HG02981 (cell line): ENCODE measurements around the gene GPR75.
"Not testable (repeated sequence)": the region's sequence is repeated elsewhere in the genome, so short reads cannot be mapped to it uniquely, and the experiment has no call there.

ENCODE experiments used
- ATAC-seq: cut with Tn5 transposase; IDR thresholded peaks from one replicate; pipeline ENCODE4 v1.9.1; 2021; ENCODE audit warnings: mild to moderate bottlenecking, moderate library complexity; ENCODE audit not compliant: unreplicated experiment

GPR75 gene

GRCh38 chr2:53854678-53855077 is 5.1 kb downstream of the GPR75 start:
- no peak for ATAC-seq

- ATAC-seq: no peak
Measured at GRCh38 chr2:53852532-53852931, 7.2 kb downstream of the GPR75 start.

- not testable (repeated sequence) for ATAC-seq
Measured at GRCh38 chr2:53851052-53851757, 8.6 kb downstream of the GPR75 start.

DNA sequence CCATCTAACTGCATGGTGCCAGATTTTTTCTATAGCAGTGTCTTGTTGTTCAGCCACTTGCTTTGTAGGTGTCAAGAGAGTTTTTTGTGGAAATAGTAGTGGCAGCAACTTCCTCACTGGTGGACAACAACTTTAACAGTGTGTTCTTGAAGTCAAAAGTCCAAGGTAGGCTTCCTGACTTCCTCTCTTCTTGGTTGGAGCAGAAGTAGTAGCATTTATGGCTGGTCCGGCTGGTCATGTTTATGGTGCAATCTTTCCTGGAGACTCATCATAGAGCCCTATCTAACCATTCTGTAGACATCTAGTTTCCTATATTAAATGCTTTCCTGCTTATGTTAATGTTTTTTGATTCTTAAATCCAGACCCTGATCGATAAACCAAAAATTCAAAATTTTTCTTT is 11.7 kb downstream of the GPR75 start:
- no peak for ATAC-seq

DNA sequence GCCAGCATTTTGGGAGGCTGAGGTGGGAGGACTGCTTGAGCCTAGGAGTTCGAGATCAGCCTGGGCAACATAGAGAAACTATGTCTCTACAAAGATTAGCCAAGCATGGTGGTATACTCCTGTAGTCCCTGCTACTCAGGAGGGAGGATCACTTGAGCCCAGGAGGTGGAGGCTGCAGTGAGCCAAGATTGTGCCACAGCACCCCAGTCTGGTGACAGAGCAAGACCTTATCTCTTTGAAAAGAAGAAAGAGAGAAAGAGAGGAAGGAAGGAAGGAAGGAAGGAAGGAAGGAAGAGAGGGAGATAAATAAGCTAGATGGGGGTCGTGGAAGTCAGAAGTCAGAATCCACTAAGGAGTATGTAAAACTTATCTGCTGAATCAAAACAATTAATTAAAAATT is 16.2 kb downstream of the GPR75 start:
- ATAC-seq: no peak

DNA sequence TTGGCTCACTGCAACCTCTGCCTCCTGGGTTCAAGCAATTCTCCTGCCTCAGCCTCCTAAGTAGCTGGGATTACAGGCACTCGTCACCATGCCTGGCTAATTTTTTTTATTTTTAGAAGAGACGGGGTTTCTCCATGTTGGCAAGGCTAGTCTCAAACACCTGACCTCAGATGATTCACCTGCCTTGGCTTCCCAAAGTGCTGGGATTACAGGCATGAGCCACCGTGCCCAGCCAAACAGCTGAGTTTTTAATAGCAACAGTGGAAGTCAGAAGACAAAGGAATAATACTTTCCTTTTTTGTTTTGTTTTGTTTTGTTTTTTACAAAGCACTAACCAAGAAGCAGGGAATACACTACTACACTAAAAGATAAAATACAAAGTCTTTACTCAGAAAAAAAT is 16.9 kb downstream of the GPR75 start:
- ATAC-seq: no peak

DNA sequence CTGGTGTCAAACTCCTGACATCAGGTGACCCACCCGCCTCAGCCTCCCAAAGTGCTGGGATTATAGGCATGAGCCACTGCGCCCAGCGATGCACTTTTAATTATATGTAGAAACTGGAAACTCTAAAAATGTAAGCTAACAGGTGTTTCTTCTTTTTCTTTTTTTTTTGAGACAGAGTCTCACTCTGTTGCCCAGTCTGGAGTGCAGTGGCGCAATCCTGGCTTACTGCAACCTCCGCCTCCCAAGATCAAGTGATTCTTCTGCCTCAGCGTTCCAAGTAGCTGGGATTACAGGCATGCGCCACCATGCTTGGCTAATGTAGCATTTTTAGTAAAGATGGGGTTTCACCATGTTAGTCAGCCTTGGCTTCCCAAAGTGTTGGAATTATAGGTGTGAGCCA is 18.1 kb downstream of the GPR75 start:
- not testable (repeated sequence) for ATAC-seq

- ATAC-seq: no peak
Measured at GRCh38 chr2:53840580-53840979, 19.2 kb downstream of the GPR75 start.

GRCh38 chr2:53829980-53830290 is 29.8 kb downstream of the GPR75 start:
- not testable (repeated sequence) for ATAC-seq

- no peak for ATAC-seq
Measured at GRCh38 chr2:53829273-53829979, 30.3 kb downstream of the GPR75 start.

DNA sequence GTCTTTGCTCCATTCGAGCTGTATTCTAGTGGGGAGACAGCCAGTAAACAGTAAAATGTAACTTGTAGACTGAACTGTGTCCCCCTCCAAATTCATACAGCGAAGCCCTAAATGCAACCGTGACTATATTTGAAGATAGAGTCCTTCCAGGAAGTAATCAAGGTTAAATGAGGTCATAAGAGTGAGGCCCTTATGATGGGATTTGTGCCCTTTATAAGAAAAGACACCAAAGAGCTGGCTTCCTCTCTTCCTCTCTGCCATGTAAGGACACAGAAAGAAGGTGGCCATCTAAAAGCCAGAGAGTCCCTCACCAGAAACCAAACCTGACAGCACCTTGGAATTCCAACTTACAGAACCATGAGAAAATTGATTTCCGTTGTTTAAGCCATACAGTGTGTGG is 31.4 kb downstream of the GPR75 start:
- no peak for ATAC-seq

GRCh38 chr2:53827398-53828175 is 32.2 kb downstream of the GPR75 start:
- ATAC-seq: no peak

- no peak for ATAC-seq
Measured at GRCh38 chr2:53826587-53827397, 33.0 kb downstream of the GPR75 start.

- ATAC-seq: no peak
Measured at GRCh38 chr2:53826030-53826410, 33.7 kb downstream of the GPR75 start.

DNA sequence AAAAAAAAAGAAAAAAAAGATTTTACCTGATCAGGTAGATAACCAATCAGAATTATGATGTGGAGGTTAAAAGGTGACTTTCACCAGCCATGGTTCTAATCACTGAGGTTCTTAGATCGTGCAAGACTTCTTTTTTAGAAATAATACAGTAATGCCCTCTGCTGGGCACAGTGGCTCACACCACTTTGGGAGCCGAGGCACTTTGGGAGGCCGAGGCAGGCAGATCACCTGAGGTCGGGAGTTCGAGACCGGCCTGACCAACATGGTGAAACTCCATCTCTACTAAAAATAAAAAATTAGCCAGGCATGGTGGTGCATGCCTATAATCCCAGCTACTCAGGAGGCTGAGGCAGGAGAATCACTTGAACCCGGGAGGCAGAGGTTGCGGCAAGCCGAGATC is 36.1 kb downstream of the GPR75 start:
- ATAC-seq: not testable (repeated sequence)

- ATAC-seq: no peak
Measured at GRCh38 chr2:53821810-53822209, 38.0 kb downstream of the GPR75 start.

DNA sequence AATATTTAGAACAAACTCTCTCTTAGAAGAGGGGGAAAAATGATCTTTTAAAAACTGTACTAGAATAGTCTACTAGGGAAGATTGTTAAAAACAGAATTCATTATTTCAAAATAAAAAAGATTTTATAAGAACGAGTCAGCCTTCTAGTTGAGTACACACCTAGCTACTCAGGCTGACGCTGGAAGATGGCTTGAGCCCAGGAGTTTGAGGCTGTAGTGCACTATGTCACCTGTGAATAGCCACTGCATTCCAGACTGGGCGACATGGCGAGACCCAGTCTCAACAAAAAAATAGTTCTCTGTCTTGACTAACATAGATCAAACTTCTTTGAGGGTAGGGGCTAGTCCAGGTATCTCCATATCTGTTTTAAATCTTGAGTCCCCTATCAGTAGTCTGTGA is 39.1 kb downstream of the GPR75 start:
- no peak for ATAC-seq

GRCh38 chr2:53820048-53820447 is 39.7 kb downstream of the GPR75 start:
- no peak for ATAC-seq

DNA sequence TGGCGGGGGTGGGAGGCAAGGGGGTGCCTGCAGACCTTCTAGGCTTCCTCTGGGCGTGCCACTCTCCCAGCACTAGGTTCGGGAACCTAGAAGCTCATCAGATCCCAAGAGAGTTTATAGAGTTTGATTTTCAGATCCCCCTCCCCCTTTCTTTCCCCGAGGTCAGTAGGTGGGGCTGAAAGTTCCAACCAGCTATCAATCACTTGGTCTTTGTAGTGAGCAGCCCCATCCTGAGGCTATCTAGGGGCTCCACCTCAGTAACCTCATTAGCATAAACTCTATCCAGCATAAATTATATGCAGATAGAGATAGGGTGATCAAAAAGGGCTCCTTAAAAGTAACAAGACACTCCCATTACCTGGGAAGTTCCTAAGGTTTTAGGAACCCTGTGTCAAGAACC is 40.1 kb downstream of the GPR75 start:
- no peak for ATAC-seq

DNA sequence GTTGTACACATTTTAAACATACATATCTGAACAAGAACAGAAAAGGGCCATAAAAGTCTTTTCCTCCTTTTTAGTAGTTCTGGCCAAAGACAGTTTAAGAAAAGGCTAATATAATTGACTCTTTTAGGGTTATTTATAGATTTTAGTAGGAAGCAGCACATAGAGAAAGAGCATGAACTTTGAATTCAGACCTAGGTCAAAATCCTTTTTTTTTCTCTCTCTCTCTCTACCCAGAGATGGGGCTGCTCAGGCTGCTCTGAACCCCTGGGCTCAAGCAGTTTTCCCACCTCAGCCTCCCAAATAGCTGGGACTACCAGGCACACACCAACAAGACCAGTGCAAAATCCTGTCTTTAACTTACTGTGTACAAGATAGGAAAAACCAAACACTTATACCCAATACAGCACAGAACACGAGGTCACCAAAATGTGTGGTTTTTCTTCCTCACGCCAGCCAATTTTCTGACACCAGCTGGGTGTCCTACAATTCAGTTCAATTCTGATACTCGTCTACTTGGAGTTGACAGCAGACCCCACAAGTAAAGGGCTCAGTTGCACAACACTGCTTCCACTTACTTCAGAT is 40.8 kb downstream of the GPR75 start:
- no peak for ATAC-seq

GRCh38 chr2:53813151-53813550 is 46.6 kb downstream of the GPR75 start:
- ATAC-seq: no peak
